Dedifferentiated amniotic fluid mesenchymal stem cell (primary cell): Measurements from ENCODE around the gene TMEM108.

Source experiments
- DNase-seq: peaks from one replicate; pipeline ENCODE4 v3.0.0-alpha.2; 2016; ENCODE audit errors: extremely low spot score

Gene TMEM108

GRCh38 chr3:133054586-133054985 is 16.4 kb downstream of the TMEM108 start:
- no peak for DNase-seq

DNA sequence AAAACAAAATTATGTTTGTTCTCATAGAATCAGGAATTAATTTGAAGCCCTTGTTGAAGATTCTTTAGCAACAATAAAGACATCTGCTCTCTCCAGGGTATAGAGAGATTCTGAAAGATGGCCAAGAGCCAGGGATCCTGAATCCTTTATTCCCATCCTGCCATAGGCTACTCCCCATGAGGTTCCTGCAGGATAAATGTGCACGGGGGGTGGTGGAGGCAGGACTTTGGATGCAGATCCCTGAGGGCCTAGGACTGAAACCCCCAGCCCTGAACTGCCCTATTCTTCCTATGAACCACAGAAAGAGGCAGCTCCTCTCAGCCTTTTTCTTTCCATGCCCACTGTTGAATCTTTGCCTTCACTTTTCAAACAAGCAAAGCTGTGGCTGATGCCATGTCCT is 17.1 kb downstream of the TMEM108 start:
- DNase-seq: no peak

GRCh38 chr3:133058243-133058642 is 20.1 kb downstream of the TMEM108 start:
- DNase-seq: no peak

- DNase-seq: no peak
Observed at GRCh38 chr3:133058831-133059230, 20.6 kb downstream of the TMEM108 start.

DNA sequence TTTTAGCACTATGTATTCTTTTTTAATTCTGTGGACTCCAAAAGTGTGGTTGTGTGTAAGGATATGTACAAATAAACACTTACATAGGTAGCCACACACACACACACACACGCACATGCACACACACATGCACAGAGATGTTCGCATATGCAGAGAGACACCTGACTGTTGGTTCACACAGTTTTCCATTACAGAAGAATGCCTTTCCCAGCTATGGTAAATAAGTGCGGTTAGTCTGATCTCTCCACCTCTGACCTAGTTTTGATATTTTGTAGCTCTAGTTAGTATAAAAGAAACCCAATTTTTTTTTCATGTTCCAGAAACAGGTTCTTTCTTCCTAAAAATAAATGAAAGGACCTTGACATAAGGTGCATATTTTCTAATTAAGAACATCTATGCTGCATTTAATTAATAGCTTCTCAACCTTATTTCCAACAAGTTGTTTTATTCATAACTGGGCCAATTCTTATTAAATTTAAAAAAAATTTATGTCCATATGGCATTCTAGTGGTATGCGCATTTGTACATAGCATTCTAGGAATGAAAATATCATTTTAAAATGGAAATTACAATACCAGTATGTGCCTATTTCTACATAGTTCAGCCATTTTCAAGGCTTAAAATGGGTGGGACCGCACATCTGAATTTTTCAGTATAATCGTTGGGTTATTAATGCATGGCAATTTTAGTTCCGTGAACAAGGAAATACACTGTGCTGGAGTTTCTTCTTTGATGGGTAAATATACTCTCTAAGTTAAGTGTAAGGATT is 27.2 kb downstream of the TMEM108 start:
- no peak for DNase-seq

- no peak for DNase-seq
Observed at GRCh38 chr3:133066026-133066425, 27.8 kb downstream of the TMEM108 start.

DNA sequence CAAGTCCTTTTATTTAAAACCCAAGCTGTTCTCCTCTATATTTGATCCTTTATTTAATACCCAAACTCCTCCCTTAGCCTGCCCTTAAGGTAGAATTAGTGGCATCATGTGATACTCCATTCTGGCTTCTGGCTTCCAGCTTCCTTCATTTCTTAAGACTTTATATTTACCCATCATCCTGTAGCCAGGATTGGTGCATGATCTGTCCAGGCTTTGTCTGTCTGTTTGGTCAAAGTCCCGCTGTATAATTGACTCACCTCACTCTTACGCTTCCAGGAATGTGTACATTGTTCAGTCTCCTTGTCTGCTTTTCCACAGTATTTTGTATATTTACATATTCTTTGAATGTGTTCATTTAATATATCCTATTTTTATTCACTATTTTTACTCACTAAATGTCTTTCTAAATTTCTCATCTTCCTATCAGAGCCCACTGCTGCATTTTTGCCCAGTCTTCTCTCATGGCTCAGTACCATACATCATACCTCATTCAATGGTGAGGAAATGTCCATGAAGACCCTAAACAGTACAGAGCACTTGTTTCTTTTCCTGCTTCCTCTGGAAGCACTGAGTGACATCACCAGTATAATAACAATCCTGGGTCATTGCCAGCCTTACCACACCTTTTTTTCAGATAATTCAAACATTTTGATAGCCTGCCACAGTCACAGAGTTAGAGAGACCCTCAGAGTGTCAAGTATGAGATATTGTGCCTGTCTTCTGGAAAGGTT is 31.5 kb downstream of the TMEM108 start:
- no peak for DNase-seq

DNA sequence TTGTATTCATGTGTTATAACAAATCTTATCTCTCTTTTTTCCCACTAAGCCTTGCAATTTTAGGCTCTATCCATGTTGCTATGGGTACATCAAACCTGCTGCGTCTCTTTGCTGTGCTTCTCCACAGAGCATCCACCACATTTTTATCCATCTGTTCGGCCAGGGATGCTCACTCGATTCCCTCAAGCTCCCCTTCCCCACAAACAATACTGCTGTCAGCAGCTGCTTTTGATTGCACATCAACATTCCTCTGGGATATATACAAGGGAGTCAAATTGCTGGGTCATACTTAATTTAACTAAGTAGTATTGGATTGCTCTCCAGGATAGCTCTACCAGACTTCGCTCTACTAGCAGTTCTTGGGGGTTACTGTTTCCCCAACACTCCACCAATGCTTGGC is 36.8 kb downstream of the TMEM108 start:
- no peak for DNase-seq

- DNase-seq: no peak
Observed at GRCh38 chr3:133077688-133078087, 39.5 kb downstream of the TMEM108 start.

DNA sequence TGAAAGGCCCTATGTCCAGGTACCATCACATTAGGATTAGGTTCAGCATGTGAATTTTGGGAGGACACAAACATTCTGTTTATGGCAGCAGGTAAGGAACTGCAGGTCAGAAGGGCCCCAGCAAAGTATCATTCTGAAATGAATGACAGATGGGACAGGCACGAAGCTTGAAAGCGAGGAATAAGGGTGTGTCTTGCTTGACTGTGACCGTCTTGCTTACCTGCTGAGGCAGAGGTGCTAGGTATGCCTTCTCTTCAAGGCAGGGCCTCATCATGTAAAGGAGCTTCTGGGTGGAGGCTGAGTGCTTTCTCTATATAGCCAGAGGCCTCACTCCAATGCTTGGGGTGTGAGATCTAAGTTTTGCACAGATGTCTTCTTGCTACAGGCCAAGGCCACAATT is 41.4 kb downstream of the TMEM108 start:
- no peak for DNase-seq

- DNase-seq: no peak
Observed at GRCh38 chr3:133081016-133081415, 42.8 kb downstream of the TMEM108 start.

DNA sequence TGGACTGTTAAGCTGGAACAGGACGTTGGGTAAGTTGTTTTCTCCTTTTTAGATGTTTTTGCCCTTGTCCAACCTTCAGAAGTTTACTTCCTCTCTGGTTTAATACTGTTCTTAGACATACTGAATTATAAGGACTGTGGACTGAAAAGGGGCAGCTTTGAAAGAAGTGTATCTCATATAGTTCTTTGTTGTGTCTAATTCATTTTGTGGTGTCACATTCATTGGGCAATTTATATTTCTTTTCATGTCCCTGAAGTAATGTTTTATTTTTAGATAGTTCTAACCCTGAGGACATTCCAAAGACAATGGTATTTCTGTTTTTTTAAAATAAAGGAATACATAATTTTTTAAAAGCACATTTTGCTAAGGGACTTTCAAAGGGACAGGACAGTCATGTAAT is 45.2 kb downstream of the TMEM108 start:
- DNase-seq: no peak

GRCh38 chr3:133089906-133090485 is 51.8 kb downstream of the TMEM108 start:
- DNase-seq: no peak

DNA sequence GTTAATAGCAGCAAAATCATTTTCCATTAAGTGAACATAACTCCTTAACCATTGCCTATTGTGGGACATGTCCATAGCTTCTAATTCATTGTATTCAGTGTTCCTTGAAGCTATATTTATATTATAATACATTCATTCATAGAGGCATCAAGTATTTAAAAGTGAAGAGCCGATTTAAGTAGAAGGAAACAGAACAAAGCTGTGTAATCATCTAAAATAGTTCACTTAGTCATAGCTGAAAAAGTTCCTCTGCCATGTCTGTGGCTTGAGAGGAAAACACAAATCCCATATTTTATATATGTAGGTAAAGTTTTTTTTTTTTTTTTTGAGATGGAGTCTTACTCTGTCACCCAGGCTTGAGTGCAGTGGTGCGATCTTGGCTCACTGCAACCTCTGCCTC is 54.5 kb downstream of the TMEM108 start:
- DNase-seq: no peak

- DNase-seq: no peak
Observed at GRCh38 chr3:133093366-133093765, 55.2 kb downstream of the TMEM108 start.

- DNase-seq: no peak
Observed at GRCh38 chr3:133096900-133097613, 58.9 kb downstream of the TMEM108 start.

DNA sequence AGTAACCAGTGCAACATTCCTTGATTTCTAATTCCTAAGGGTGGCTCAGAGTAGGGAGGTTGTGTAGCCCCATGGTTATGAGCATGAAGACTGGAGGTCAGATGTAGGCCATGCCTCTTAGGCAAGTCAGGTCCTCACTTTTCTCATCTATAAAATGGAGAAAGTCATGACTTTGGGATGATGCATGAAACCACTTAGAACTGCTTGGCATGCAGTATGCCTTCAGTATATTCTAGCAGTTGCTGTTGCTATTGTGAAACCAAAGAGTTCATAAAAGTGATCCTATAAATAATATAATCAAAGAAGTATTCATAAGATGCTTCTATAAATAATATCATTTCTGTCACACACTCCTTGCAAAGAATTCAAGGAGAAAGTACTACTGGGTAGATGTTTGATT is 65.5 kb downstream of the TMEM108 start:
- DNase-seq: no peak

- no peak for DNase-seq
Observed at GRCh38 chr3:133106169-133106568, 68.0 kb downstream of the TMEM108 start.

GRCh38 chr3:133112666-133113065 is 74.5 kb downstream of the TMEM108 start:
- DNase-seq: no peak

DNA sequence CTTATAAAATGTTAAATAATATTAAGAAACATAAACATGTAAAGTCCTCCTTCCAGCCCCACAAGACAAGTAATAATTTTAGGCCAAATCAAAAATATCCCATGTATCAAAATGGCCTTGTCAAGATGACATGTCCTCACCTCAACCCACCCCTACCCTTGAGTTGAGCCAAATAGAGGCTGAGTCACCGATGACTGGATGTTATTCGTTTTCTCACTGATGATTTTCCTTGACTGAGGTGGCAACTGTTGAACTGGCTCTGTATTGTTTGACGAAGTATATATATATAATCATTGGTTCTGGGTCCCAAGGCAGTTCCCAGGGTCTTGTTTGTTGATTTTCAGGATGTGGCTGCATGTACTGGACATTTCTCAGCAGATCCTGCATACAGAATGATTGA is 75.3 kb downstream of the TMEM108 start:
- no peak for DNase-seq

DNA sequence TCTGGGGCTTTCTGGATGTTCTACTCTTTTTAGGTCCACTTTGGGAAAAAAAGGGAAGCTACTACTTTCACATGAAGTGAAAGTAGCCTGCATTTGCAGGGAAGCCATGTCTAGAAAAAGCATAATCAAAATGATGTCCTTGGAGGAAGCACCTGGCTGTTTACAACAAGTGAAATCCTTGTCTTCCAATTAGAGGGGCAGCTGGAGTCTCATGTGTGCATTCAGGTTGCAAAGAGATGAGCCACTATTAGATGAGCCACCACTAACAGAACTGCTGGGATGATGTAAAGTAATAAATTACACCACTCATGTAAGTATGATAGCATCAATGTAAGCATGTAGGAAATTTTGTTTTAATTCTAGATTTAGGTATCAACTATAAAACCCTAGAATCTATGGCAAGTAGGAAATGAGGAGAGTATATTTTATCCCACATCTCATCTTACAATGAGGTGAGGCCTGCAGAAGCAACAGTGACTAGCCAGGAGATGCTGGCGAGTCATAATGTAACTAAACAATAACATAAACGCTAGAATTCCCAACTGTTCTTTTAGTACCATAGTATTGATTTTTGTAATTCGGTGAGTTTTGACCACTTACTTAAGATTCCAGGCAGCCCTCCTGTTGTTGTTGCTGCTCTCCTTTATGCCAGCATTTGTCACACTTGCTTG is 75.9 kb downstream of the TMEM108 start:
- no peak for DNase-seq

DNA sequence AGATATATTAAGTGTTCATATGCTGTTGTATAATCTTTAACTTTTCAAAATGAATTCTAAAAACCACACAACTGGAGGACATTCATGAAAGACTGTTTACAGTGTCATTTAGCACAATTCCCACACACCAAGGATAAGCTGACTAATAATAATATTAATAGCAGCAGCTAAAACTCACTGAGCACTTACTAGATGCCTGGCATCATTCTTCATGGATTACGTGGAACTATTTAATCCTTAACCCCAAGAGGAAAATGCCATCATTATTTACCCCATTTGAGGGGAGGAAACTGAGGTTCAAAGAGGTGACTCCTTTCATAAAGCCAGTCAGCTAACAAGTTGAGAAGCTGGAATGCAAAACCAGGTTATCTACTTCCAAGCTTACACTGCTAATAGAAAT is 77.0 kb downstream of the TMEM108 start:
- DNase-seq: no peak
